Astrocyte (in vitro differentiated cells and primary cell): Measurements from ENCODE around the gene DNMT3B. TPM values are rescaled to one million over a fixed set of nuclear protein-coding genes. Genes with fewer than 3 reads are reported as not detected.

Experiments
- DNase-seq: peaks from one replicate; pipeline ENCODE4 v3.0.0-alpha.2; 2010; ENCODE audit warnings: low read depth
- FAIRE-seq: peaks from 2 replicates; lab custom pipeline; 2011; peaks lifted over from hg19 to GRCh38; lab: Jason Lieb, UNC
- H2AFZ ChIP-seq: 2 replicates; pipeline ENCODE4 v1.6.0; 2012; ENCODE audit warnings: low read depth, low read length, inconsistent platforms
- H3K27ac ChIP-seq: 2 replicates; pipeline ENCODE4 v1.5.1; 2011; ENCODE audit warnings: low read depth, low read length, inconsistent platforms
- H3K27me3 ChIP-seq: 2 replicates; pipeline ENCODE4 v1.6.0; 2011; ENCODE audit warnings: low read length, inconsistent platforms; ENCODE audit not compliant: insufficient read depth
- H3K36me3 ChIP-seq: 2 replicates; pipeline ENCODE4 v1.5.1; 2011; ENCODE audit warnings: low read length, inconsistent platforms; ENCODE audit not compliant: insufficient read depth
- H3K4me1 ChIP-seq: 2 replicates; pipeline ENCODE4 v1.5.1; 2011; ENCODE audit warnings: low read length, inconsistent platforms; ENCODE audit not compliant: insufficient read depth
- H3K4me2 ChIP-seq: 2 replicates; pipeline ENCODE4 v1.6.0; 2012; ENCODE audit warnings: low read length, inconsistent platforms
- H3K4me3 ChIP-seq: 2 replicates; pipeline ENCODE4 v1.5.1; 2011; ENCODE audit warnings: low read depth, mild to moderate bottlenecking, low read length, inconsistent platforms; ENCODE audit not compliant: insufficient read depth
- H3K79me2 ChIP-seq: 2 replicates; pipeline ENCODE4 v1.6.0; 2012; ENCODE audit warnings: mild to moderate bottlenecking, low read length, inconsistent platforms; ENCODE audit not compliant: insufficient read depth
- H3K9ac ChIP-seq: 2 replicates; pipeline ENCODE4 v1.6.0; 2012; ENCODE audit warnings: mild to moderate bottlenecking, low read length, inconsistent platforms
- H3K9me3 ChIP-seq: 2 replicates; pipeline ENCODE4 v1.5.1; 2012; ENCODE audit warnings: low read depth, mild to moderate bottlenecking, low read length, inconsistent platforms; ENCODE audit not compliant: insufficient read depth
- H4K20me1 ChIP-seq: 2 replicates; pipeline ENCODE4 v1.6.0; 2012; ENCODE audit warnings: low read length, inconsistent platforms; ENCODE audit not compliant: insufficient read depth
- H3K27ac Mint-ChIP-seq: one replicate; pipeline ENCODE4 v1.8.0; 2021; ENCODE audit warnings: mild to moderate bottlenecking, mixed read lengths; ENCODE audit not compliant: unreplicated experiment
- H3K27me3 Mint-ChIP-seq: one replicate; pipeline ENCODE4 v1.8.0; 2021; ENCODE audit warnings: low read depth, mixed read lengths; ENCODE audit not compliant: unreplicated experiment
- H3K36me3 Mint-ChIP-seq: one replicate; pipeline ENCODE4 v1.8.0; 2021; ENCODE audit warnings: low read depth, mixed read lengths; ENCODE audit not compliant: unreplicated experiment
- H3K4me1 Mint-ChIP-seq: one replicate; pipeline ENCODE4 v1.8.0; 2021; ENCODE audit warnings: low read depth, mixed read lengths; ENCODE audit not compliant: unreplicated experiment
- H3K4me3 Mint-ChIP-seq: one replicate; pipeline ENCODE4 v1.8.0; 2021; ENCODE audit warnings: mild to moderate bottlenecking, moderate library complexity, mixed read lengths; ENCODE audit not compliant: unreplicated experiment
- H3K9me3 Mint-ChIP-seq: one replicate; pipeline ENCODE4 v1.8.0; 2021; ENCODE audit warnings: mild to moderate bottlenecking, mixed read lengths; ENCODE audit not compliant: unreplicated experiment
- CTCF ChIP-seq: IDR thresholded peaks from 2 replicates; pipeline ENCODE4 v1.5.1; 2011; ENCODE audit warnings: low read depth, mild to moderate bottlenecking, inconsistent platforms, low read length, moderate library complexity; ENCODE audit not compliant: insufficient read depth
- EZH2 ChIP-seq: IDR thresholded peaks from 2 replicates; pipeline ENCODE4 v1.6.1; 2012; ENCODE audit warnings: mild to moderate bottlenecking, low read length, inconsistent platforms; ENCODE audit not compliant: insufficient read depth
- total RNA-seq: library from RNA; stranded (reverse); gene quantifications from 2 replicates; pipeline ENCODE4 v1.2.1, GENCODE V29; 2021

Gene DNMT3B
- total RNA-seq, 1 donor from 2014 or later, result 5.0 TPM

GRCh38 chr20:32819992-32820697 lies 58.0 kb downstream of the DNMT3B start:
- Histone ChIP-seq H3K79me2 (peaks cover 53% of the 10 kb centered on the region), H3K4me3 (peak overlapping the region; percentile 91), H3K27me3 (no peaks in the 10 kb centered on the region), H3K36me3 (no peaks in the 10 kb centered on the region), H2AFZ (peak overlapping the region; percentile 67), H3K9me3 (no peaks in the 10 kb centered on the region), H4K20me1 (peaks cover 51% of the 10 kb centered on the region), H3K4me2 (peak overlapping the region; percentile 97), H3K27ac (peak overlapping the region; percentile 89), H3K4me1 (peaks cover 38% of the 10 kb centered on the region), H3K9ac (peak overlapping the region; percentile 95)
- Mint-ChIP-seq H3K27me3 (no peaks in the 10 kb centered on the region), H3K4me1 (peaks cover 33% of the 10 kb centered on the region), H3K4me3 (peak overlapping the region; percentile 91), H3K36me3 (no peaks in the 10 kb centered on the region), H3K9me3 (no peaks in the 10 kb centered on the region), H3K27ac (peak overlapping the region; percentile 87)
- DNase-seq (peak; percentile 25), FAIRE-seq (no peak)
- TF ChIP-seq EZH2 (no peak), CTCF (peak; percentile 5)

GRCh38 chr20:32820698-32821377 lies 58.7 kb downstream of the DNMT3B start:
- DNase-seq (no peak), FAIRE-seq (no peak)
- no peaks in the 10 kb centered on the region for H3K27me3 ChIP-seq
- H3K4me3 Mint-ChIP-seq, result peak overlapping the region; percentile 91
- H3K27ac Mint-ChIP-seq, result peak overlapping the region; percentile 87
- peak overlapping the region; percentile 97 for H3K4me2 ChIP-seq
- H4K20me1 ChIP-seq, result peaks cover 57% of the 10 kb centered on the region
- H3K4me1 ChIP-seq, result peaks cover 38% of the 10 kb centered on the region
- no peaks in the 10 kb centered on the region for H3K9me3 ChIP-seq
- peak overlapping the region; percentile 95 for H3K9ac ChIP-seq
- no peaks in the 10 kb centered on the region for H3K27me3 Mint-ChIP-seq
- no peak overlapping the region for H2AFZ ChIP-seq
- H3K9me3 Mint-ChIP-seq, result no peaks in the 10 kb centered on the region
- H3K36me3 ChIP-seq, result no peaks in the 10 kb centered on the region
- H3K36me3 Mint-ChIP-seq, result no peaks in the 10 kb centered on the region
- TF ChIP-seq EZH2 (no peak), CTCF (no peak)
- peak overlapping the region; percentile 91 for H3K4me3 ChIP-seq
- H3K27ac ChIP-seq, result peak overlapping the region; percentile 89
- peaks cover 60% of the 10 kb centered on the region for H3K79me2 ChIP-seq
- peaks cover 33% of the 10 kb centered on the region for H3K4me1 Mint-ChIP-seq
